ENCODE data around the gene ARIH1.

ARIH1 gene

GRCh38 chr15:72515591-72516389 lies 41.7 kb downstream of the ARIH1 start:
- TF ChIP-seq FOXK2 (IDR thresholded peaks at IDR 0.05) = no peak
- TF ChIP-seq, protein P1, sequence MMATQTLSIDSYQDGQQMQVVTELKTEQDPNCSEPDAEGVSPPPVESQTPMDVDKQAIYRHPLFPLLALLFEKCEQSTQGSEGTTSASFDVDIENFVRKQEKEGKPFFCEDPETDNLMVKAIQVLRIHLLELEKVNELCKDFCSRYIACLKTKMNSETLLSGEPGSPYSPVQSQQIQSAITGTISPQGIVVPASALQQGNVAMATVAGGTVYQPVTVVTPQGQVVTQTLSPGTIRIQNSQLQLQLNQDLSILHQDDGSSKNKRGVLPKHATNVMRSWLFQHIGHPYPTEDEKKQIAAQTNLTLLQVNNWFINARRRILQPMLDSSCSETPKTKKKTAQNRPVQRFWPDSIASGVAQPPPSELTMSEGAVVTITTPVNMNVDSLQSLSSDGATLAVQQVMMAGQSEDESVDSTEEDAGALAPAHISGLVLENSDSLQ (IDR thresholded peaks at IDR 0.05) = peak; percentile 34; the same call in 1 of the 2 replicates
- POLR2A ChIA-PET = no interaction called here
- no peak for DNase-seq (ENCODE audit: extremely low spot score)
- CTCF ChIA-PET = interaction anchor here (1.3 kb wide), 1 partner anchor 11 kb away, joined by 5 read pairs; no protein-coding TSS in a partner anchor

GRCh38 chr15:72516777-72517176 lies 42.6 kb downstream of the ARIH1 start:
- ChIA-PET POLR2A (no interaction called here), CTCF (interaction anchor here (1.3 kb wide), 1 partner anchor 12 kb away, joined by 5 read pairs; no protein-coding TSS in a partner anchor)
- DNase-seq (ENCODE audit: extremely low spot score) = no peak
- no peak for TF ChIP-seq FOXM1 (IDR thresholded peaks at IDR 0.05; ENCODE audit: borderline replicate concordance)
- no peak for TF ChIP-seq ZNF384 (IDR thresholded peaks at IDR 0.05)
- no peak for TF ChIP-seq FOXK2 (IDR thresholded peaks at IDR 0.05)
- TF ChIP-seq LEF1 (IDR thresholded peaks at IDR 0.05; ENCODE audit: borderline replicate concordance) = no peak

DNA sequence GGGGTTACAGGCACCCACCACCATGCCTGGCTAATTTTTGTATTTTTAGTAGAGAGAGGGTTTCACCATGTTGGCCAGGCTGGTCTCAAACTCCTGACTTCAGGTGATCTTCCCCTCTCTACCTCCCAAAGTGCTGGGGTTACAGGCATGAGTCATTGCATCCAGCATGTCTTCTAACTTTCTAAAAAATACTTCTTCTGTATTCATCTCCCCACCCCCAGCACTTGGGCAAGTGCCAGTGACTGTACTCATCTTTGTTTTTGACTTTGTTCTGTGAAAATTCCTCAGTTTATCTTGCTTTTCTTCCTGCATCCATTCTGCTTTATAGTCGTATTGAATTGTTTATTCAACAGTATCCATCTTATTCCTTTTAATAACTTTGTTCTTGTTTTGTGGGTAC lies 47.6 kb downstream of the ARIH1 start:
- TF ChIP-seq ELF4 (IDR thresholded peaks at IDR 0.05) = no peak
- TF ChIP-seq ZNF384 (IDR thresholded peaks at IDR 0.05) = no peak
- no peak for TF ChIP-seq HDGF (IDR thresholded peaks at IDR 0.05; ENCODE audit: borderline replicate concordance)
- TF ChIP-seq FOXA1 (IDR thresholded peaks at IDR 0.05) = no peak
- no peak for TF ChIP-seq SP1 (IDR thresholded peaks at IDR 0.05)
- POLR2A ChIA-PET = no interaction called here
- CTCF ChIA-PET = interaction anchor here (0.7 kb wide), 1 partner anchor 11 kb away, joined by 5 read pairs; no protein-coding TSS in a partner anchor
- DNase-seq (ENCODE audit: extremely low spot score) = no peak

GRCh38 chr15:72532991-72533601 lies 59.0 kb downstream of the ARIH1 start:
- ChIA-PET CTCF (interaction anchor here (0.6 to 1.8 kb wide), 6 partner anchors 17 to 394 kb away, joined by 3 to 6 read pairs (median 4); no protein-coding TSS in a partner anchor), POLR2A (no interaction called here)
- TF ChIP-seq L3MBTL2 (conservative IDR thresholded peaks at IDR 0.05) (no peak), ARNT (IDR thresholded peaks at IDR 0.05) (no peak), ZNF384 (IDR thresholded peaks at IDR 0.05) (no peak), FOXA1 (IDR thresholded peaks at IDR 0.05) (no peak), LEF1 (IDR thresholded peaks at IDR 0.05; ENCODE audit: borderline replicate concordance) (no peak), FOXK2 (IDR thresholded peaks at IDR 0.05) (no peak), NFRKB (IDR thresholded peaks at IDR 0.05) (no peak), FOXM1 (IDR thresholded peaks at IDR 0.05; ENCODE audit: borderline replicate concordance) (no peak), TARDBP (IDR thresholded peaks at IDR 0.05) (no peak), SUZ12 (IDR thresholded peaks at IDR 0.05) (no peak), HDGF (IDR thresholded peaks at IDR 0.05; ENCODE audit: borderline replicate concordance) (no peak), CTBP1 (IDR thresholded peaks at IDR 0.05; ENCODE audit: borderline replicate concordance) (no peak)
- DNase-seq (ENCODE audit: extremely low spot score) = no peak

DNA sequence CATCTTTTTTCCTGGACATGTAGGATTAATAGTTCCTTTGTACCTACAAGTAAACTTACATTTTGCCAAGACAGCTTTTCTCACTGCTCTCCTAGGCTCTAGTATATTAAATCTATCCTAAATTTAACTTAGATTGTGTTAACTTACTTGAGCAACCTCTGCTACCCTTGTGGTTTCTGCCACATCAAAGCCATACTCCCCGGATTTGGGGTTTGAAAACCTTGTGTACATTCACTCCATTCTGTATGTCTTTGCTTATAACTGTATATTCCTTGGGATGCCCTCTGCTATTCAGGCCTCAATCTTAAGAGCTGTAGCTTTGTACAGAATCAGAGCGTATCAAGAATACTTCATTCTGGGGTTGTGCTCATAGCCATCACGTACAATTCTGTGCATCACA lies 60.4 kb downstream of the ARIH1 start:
- DNase-seq (ENCODE audit: extremely low spot score) = no peak
- no peak for TF ChIP-seq FOXM1 (IDR thresholded peaks at IDR 0.05; ENCODE audit: borderline replicate concordance)
- no peak for TF ChIP-seq NFRKB (IDR thresholded peaks at IDR 0.05)
- no peak for TF ChIP-seq TARDBP (IDR thresholded peaks at IDR 0.05)
- TF ChIP-seq SP1 (IDR thresholded peaks at IDR 0.05) = no peak
- TF ChIP-seq ARNT (IDR thresholded peaks at IDR 0.05) = no peak
- no peak for TF ChIP-seq L3MBTL2 (conservative IDR thresholded peaks at IDR 0.05)
- TF ChIP-seq HDGF (IDR thresholded peaks at IDR 0.05; ENCODE audit: borderline replicate concordance) = no peak
- no peak for TF ChIP-seq BHLHE40 (IDR thresholded peaks at IDR 0.05; ENCODE audit: borderline replicate concordance)
- TF ChIP-seq FOXA1 (IDR thresholded peaks at IDR 0.05) = no peak
- TF ChIP-seq ELF4 (IDR thresholded peaks at IDR 0.05) = no peak
- TF ChIP-seq, protein P1 (IDR thresholded peaks at IDR 0.05) = no peak
- ChIA-PET CTCF (interaction anchor here (1.8 kb wide), 1 partner anchor 65 kb away, joined by 4 read pairs; no protein-coding TSS in a partner anchor), POLR2A (interaction anchor here (0.8 kb wide), 1 partner anchor 61 kb away, joined by 4 read pairs; no protein-coding TSS in a partner anchor)

- POLR2A ChIA-PET = no interaction called here
- DNase-seq (ENCODE audit: extremely low spot score) = no peak
- CTCF ChIA-PET = interaction anchor here (0.6 kb wide), 1 partner anchor 92 kb away, joined by 4 read pairs; no protein-coding TSS in a partner anchor
- TF ChIP-seq ZNF384 (IDR thresholded peaks at IDR 0.05) (no peak), BHLHE40 (IDR thresholded peaks at IDR 0.05; ENCODE audit: borderline replicate concordance) (no peak), ARNT (IDR thresholded peaks at IDR 0.05) (no peak), FOXA1 (IDR thresholded peaks at IDR 0.05) (no peak), L3MBTL2 (conservative IDR thresholded peaks at IDR 0.05) (no peak), CTBP1 (IDR thresholded peaks at IDR 0.05; ENCODE audit: borderline replicate concordance) (no peak), LEF1 (IDR thresholded peaks at IDR 0.05; ENCODE audit: borderline replicate concordance) (no peak), NFRKB (IDR thresholded peaks at IDR 0.05) (no peak), ELF4 (IDR thresholded peaks at IDR 0.05) (no peak), FOXK2 (IDR thresholded peaks at IDR 0.05) (no peak)
These were observed 61.8 kb downstream of the ARIH1 start for GRCh38 chr15:72535911-72536310.

DNA sequence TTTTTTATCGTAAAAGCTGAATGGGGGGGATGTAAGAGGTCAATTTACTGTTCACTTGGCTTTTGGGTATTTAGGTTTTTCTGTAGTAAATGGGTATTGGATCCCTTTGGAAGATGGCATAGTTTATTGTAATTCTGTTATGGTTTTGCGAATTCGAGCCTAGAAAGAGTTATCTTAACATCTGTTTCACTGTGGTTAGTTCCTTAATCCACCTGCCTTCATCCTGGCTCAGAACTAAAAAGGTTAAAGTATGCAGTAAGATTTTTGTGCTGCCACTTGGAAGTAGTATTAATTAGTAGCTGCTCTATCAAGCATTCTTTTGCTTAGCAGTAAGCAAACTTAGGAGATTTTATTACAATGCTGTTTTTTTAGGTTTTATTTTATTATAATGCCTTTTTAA lies 62.4 kb downstream of the ARIH1 start:
- CTCF ChIA-PET = no interaction called here
- POLR2A ChIA-PET = no interaction called here
- no peak for DNase-seq (ENCODE audit: extremely low spot score)
- TF ChIP-seq CTBP1 (IDR thresholded peaks at IDR 0.05; ENCODE audit: borderline replicate concordance) = no peak
- no peak for TF ChIP-seq ARNT (IDR thresholded peaks at IDR 0.05)
- no peak for TF ChIP-seq ZNF384 (IDR thresholded peaks at IDR 0.05)
- TF ChIP-seq SP1 (IDR thresholded peaks at IDR 0.05) = no peak
- TF ChIP-seq, protein P1 (IDR thresholded peaks at IDR 0.05) = no peak
- no peak for TF ChIP-seq HDGF (IDR thresholded peaks at IDR 0.05; ENCODE audit: borderline replicate concordance)
- no peak for TF ChIP-seq FOXK2 (IDR thresholded peaks at IDR 0.05)
- TF ChIP-seq SUZ12 (IDR thresholded peaks at IDR 0.05) = no peak
- no peak for TF ChIP-seq TARDBP (IDR thresholded peaks at IDR 0.05)
- TF ChIP-seq NFRKB (IDR thresholded peaks at IDR 0.05) = no peak
- TF ChIP-seq L3MBTL2 (conservative IDR thresholded peaks at IDR 0.05) = no peak
- no peak for TF ChIP-seq LEF1 (IDR thresholded peaks at IDR 0.05; ENCODE audit: borderline replicate concordance)
- no peak for TF ChIP-seq ELF4 (IDR thresholded peaks at IDR 0.05)
- TF ChIP-seq BHLHE40 (IDR thresholded peaks at IDR 0.05; ENCODE audit: borderline replicate concordance) = no peak
